AG09309 (cell line): Measurements from ENCODE around the gene MRPL20.

Source experiments
- DNase-seq: peaks from one replicate; pipeline ENCODE4 v3.0.0-alpha.2; 2010; ENCODE audit warnings: low read depth
- H3K4me3 ChIP-seq: 2 replicates; pipeline ENCODE4 v1.5.1; 2011; ENCODE audit warnings: mild to moderate bottlenecking, low read depth, low read length, moderate library complexity; ENCODE audit not compliant: control insufficient read depth
- TF ChIP-seq, protein P1 (sequence below): IDR thresholded peaks from 2 replicates; pipeline ENCODE4 v1.5.1; 2011; ENCODE audit warnings: mild to moderate bottlenecking, low read depth, low read length, inconsistent platforms; ENCODE audit not compliant: insufficient read depth, control insufficient read depth; ENCODE audit errors: missing control alignments

The MRPL20 gene

DNA sequence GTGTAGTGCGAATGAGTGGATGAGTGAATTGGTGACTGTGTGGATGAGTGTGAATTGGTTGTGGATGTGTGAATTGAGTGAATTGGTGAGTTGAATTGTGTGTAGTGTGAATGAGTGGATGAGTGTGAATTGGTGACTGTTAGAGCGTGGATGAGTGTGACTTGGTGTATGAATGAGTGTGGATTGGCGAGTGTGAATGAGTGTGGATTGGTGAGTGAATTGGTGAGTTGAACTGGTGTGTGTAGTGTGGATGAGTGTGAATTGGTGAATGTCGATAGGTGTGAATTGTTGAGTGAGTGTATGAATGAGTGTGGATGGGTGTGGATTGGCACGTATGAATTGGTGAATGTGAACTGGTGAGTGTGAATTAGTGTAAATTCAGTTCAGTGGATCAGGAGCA is 39.8 kb downstream of the MRPL20 start:
- no peak overlapping the region for H3K4me3 ChIP-seq
- DNase-seq, result no peak
- TF ChIP-seq, protein P1, sequence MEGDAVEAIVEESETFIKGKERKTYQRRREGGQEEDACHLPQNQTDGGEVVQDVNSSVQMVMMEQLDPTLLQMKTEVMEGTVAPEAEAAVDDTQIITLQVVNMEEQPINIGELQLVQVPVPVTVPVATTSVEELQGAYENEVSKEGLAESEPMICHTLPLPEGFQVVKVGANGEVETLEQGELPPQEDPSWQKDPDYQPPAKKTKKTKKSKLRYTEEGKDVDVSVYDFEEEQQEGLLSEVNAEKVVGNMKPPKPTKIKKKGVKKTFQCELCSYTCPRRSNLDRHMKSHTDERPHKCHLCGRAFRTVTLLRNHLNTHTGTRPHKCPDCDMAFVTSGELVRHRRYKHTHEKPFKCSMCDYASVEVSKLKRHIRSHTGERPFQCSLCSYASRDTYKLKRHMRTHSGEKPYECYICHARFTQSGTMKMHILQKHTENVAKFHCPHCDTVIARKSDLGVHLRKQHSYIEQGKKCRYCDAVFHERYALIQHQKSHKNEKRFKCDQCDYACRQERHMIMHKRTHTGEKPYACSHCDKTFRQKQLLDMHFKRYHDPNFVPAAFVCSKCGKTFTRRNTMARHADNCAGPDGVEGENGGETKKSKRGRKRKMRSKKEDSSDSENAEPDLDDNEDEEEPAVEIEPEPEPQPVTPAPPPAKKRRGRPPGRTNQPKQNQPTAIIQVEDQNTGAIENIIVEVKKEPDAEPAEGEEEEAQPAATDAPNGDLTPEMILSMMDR, result no peak

DNA sequence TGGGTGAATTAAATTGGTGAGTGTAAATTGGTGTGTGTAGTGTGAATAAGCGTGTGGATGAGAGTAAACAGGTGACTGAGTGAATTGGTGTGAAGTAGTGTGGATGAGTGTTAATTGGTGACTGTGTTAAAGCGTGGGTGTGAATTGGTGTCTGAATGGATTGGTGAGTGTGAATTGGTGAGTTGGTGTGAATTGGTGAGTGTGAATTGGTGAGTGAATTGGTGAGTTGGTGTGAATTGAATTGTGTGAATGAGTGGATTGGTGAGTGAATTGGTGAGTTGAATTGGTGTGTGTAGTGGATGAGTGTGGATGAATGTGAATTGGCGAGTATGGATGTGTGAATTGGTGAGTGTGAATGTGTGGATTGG is 40.4 kb downstream of the MRPL20 start:
- no peak overlapping the region for H3K4me3 ChIP-seq
- TF ChIP-seq, protein P1, result no peak
- no peak for DNase-seq

GRCh38 chr1:1365875-1366698 is 41.0 kb downstream of the MRPL20 start:
- TF ChIP-seq, protein P1, result no peak
- DNase-seq, result no peak
- no peak overlapping the region for H3K4me3 ChIP-seq

- TF ChIP-seq, protein P1, result no peak
- no peak for DNase-seq
- no peak overlapping the region for H3K4me3 ChIP-seq
These were observed 42.8 kb downstream of the MRPL20 start for GRCh38 chr1:1364266-1364665.

- TF ChIP-seq, protein P1, result peak; percentile 38
- H3K4me3 ChIP-seq, result peak overlapping the region; percentile 44
- DNase-seq, result no peak
These were observed 45.1 kb downstream of the MRPL20 start for GRCh38 chr1:1361982-1362423.

- no peak for DNase-seq
- peak overlapping the region; percentile 44 for H3K4me3 ChIP-seq
- TF ChIP-seq, protein P1, result no peak
These were observed 45.7 kb downstream of the MRPL20 start for GRCh38 chr1:1361233-1361981.
